ENCODE measurements around the gene CYP2W1.
"Not testable (repeated sequence)": the region's sequence is repeated elsewhere in the genome, so short reads cannot be mapped to it uniquely, and the experiment has no call there.

CYP2W1 gene

DNA sequence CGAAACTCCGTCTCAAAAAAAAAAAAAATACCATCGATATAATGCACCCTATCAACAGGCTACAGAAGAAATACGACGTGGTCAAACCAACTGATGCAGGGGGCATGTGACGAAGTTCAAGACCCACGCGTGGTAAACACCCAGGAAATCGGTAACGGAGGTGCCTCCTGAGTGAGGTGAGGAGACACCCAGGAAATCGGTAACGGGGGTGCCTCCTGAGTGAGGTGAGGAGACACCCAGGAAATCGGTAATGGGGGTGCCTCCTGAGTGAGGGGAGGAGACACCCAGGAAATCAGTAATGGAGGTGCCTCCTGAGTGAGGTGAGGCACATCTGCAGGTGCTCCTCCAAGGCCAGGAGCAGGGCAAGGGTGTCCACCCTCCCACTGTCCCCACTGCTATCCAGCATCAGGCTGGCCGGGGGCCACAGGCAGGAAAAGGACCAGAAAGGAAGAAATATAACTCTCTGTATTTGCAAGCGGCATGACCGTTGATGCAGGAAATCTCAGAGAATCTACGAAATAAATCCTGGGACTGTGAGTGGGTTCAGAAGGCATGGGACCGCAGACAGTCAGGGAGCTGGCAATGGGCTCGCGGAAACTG is 50.7 kb downstream of the CYP2W1 start:
- Histone ChIP-seq H3K9ac (no peak overlapping the region), H3K4me2 (ENCODE audit: low read length) (no peak overlapping the region), H3K9me3 (ENCODE audit: control insufficient read depth, low read length) (no peaks in the 10 kb centered on the region), H3K79me2 (peaks cover 22% of the 10 kb centered on the region), H3K4me3 (ENCODE audit: low read depth, low read length) (no peak overlapping the region), H3K4me1 (peaks cover 7% of the 10 kb centered on the region), H3K36me3 (ENCODE audit: control insufficient read depth, insufficient read depth, low read length) (no peaks in the 10 kb centered on the region), H2AFZ (no peak overlapping the region), H3K27me3 (ENCODE audit: control insufficient read depth, insufficient read depth, low read length) (no peaks in the 10 kb centered on the region), H3K27ac (no peak overlapping the region)
- no peak for TF ChIP-seq CTCF (IDR thresholded peaks at IDR 0.05)

- H3K27ac ChIP-seq; H3K27me3 ChIP-seq (ENCODE audit: control insufficient read depth, insufficient read depth, low read length); H3K36me3 ChIP-seq (ENCODE audit: control insufficient read depth, insufficient read depth, low read length); H3K9me3 ChIP-seq (ENCODE audit: control insufficient read depth, low read length); H3K9ac ChIP-seq; H3K4me3 ChIP-seq (ENCODE audit: low read depth, low read length); H3K4me2 ChIP-seq (ENCODE audit: low read length); H3K4me1 ChIP-seq; H2AFZ ChIP-seq: not testable (repeated sequence)
- peaks cover 17% of the 10 kb centered on the region for H3K79me2 ChIP-seq
Observed at GRCh38 chr7:1034769-1035168, 51.8 kb downstream of the CYP2W1 start.

GRCh38 chr7:1036164-1036928 is 53.4 kb downstream of the CYP2W1 start:
- not testable (repeated sequence) for H3K4me2 ChIP-seq (ENCODE audit: low read length); H3K4me3 ChIP-seq (ENCODE audit: low read depth, low read length); H3K9me3 ChIP-seq (ENCODE audit: control insufficient read depth, low read length); H2AFZ ChIP-seq; H3K36me3 ChIP-seq (ENCODE audit: control insufficient read depth, insufficient read depth, low read length); H3K9ac ChIP-seq; H3K27me3 ChIP-seq (ENCODE audit: control insufficient read depth, insufficient read depth, low read length); H3K27ac ChIP-seq; H3K4me1 ChIP-seq
- H3K79me2 ChIP-seq = peaks cover 17% of the 10 kb centered on the region
